ENCODE measurements around the gene MCM10.
A peak's percentile ranks its signal among the peaks of the same experiment; 100 is the strongest.

MCM10 gene

GRCh38 chr10:13136651-13137050 is 24.7 kb upstream of the MCM10 start:
- Histone ChIP-seq H2AFZ (ENCODE audit: insufficient read depth, low read length, poor library complexity) (no peak overlapping the region), H3K9me3 (ENCODE audit: insufficient read depth, low read depth, low read length) (no peaks in the 10 kb centered on the region), H3K27ac (ENCODE audit: low read depth, low read length) (no peak overlapping the region), H3K9ac (ENCODE audit: low read length) (no peak overlapping the region), H2BK12ac (ENCODE audit: low read length) (no peak overlapping the region), H4K91ac (ENCODE audit: low read depth, low read length) (no peak overlapping the region), H2BK5ac (ENCODE audit: low read depth, low read length, poor library complexity) (no peak overlapping the region), H2BK120ac (ENCODE audit: insufficient read depth, low read length, poor library complexity) (peak overlapping the region; percentile 72), H3K4ac (ENCODE audit: low read depth, low read length) (no peak overlapping the region), H3K4me2 (ENCODE audit: low read length) (no peak overlapping the region), H4K8ac (ENCODE audit: low read depth, low read length) (no peak overlapping the region), H3K36me3 (ENCODE audit: control insufficient read depth in 1 of 2, insufficient read depth in 2 of 2, low read length in 2 of 2) (peaks cover 33 to 37% of the 10 kb centered on the region in 2 experiments), H4K12ac (ENCODE audit: low read depth, low read length) (no peak overlapping the region), H2AK5ac (ENCODE audit: low read length) (no peak overlapping the region), H3K27me3 (ENCODE audit: insufficient read depth, low read length) (no peaks in the 10 kb centered on the region), H3K18ac (ENCODE audit: low read length) (no peak overlapping the region), H3K79me2 (ENCODE audit: control insufficient read depth, insufficient read depth, low read length, poor library complexity) (no peaks in the 10 kb centered on the region), H3K23ac (ENCODE audit: low read length) (no peak overlapping the region), H3K14ac (ENCODE audit: low read length) (no peak overlapping the region), H3K4me3 (ENCODE audit: low read depth, low read length) (no peak overlapping the region), H3K4me1 (ENCODE audit: control insufficient read depth in 1 of 2, insufficient read depth in 2 of 2, low read length in 2 of 2) (peaks cover 9 to 14% of the 10 kb centered on the region in 2 experiments), H3K79me1 (ENCODE audit: low read length) (peaks cover 7% of the 10 kb centered on the region)
- no peak for DNase-seq
- no CpG with 5 or more reads among the region's 8 CpGs for WGBS (ENCODE audit: extremely low coverage, insufficient coverage, insufficient read length)

GRCh38 chr10:13139150-13139549 is 22.2 kb upstream of the MCM10 start:
- Histone ChIP-seq H4K91ac (ENCODE audit: low read depth, low read length) (peak overlapping the region; percentile 4), H3K9ac (ENCODE audit: low read length) (no peak overlapping the region), H3K9me3 (ENCODE audit: insufficient read depth, low read depth, low read length) (peaks cover 1% of the 10 kb centered on the region), H3K79me1 (ENCODE audit: low read length) (peaks cover 9% of the 10 kb centered on the region), H4K8ac (ENCODE audit: low read depth, low read length) (no peak overlapping the region), H3K36me3 (ENCODE audit: control insufficient read depth in 1 of 2, insufficient read depth in 2 of 2, low read length in 2 of 2) (peaks cover 17 to 27% of the 10 kb centered on the region in 2 experiments), H2AK5ac (ENCODE audit: low read length) (no peak overlapping the region), H3K4me3 (ENCODE audit: low read depth, low read length) (no peak overlapping the region), H3K4me2 (ENCODE audit: low read length) (no peak overlapping the region), H3K14ac (ENCODE audit: low read length) (no peak overlapping the region), H3K79me2 (ENCODE audit: control insufficient read depth, insufficient read depth, low read length, poor library complexity) (no peaks in the 10 kb centered on the region), H3K4ac (ENCODE audit: low read depth, low read length) (no peak overlapping the region), H3K23ac (ENCODE audit: low read length) (no peak overlapping the region), H2AFZ (ENCODE audit: insufficient read depth, low read length, poor library complexity) (no peak overlapping the region), H3K18ac (ENCODE audit: low read length) (no peak overlapping the region), H3K27me3 (ENCODE audit: insufficient read depth, low read length) (no peaks in the 10 kb centered on the region), H2BK5ac (ENCODE audit: low read depth, low read length, poor library complexity) (peak overlapping the region; percentile 35), H4K12ac (ENCODE audit: low read depth, low read length) (no peak overlapping the region), H3K27ac (ENCODE audit: low read depth, low read length) (no peak overlapping the region), H2BK12ac (ENCODE audit: low read length) (no peak overlapping the region), H2BK120ac (ENCODE audit: insufficient read depth, low read length, poor library complexity) (no peak overlapping the region), H3K4me1 (ENCODE audit: control insufficient read depth in 1 of 2, insufficient read depth in 2 of 2, low read length in 2 of 2) (peaks cover 14 to 22% of the 10 kb centered on the region in 2 experiments)
- no peak for DNase-seq
- no CpG with 5 or more reads among the region's 7 CpGs for WGBS (ENCODE audit: extremely low coverage, insufficient coverage, insufficient read length)

- no peak for DNase-seq
- H3K18ac ChIP-seq (ENCODE audit: low read length) = no peak overlapping the region
- WGBS (ENCODE audit: extremely low coverage, insufficient coverage, insufficient read length) = no CpG with 5 or more reads among the region's 2 CpGs
- peaks cover 14 to 22% of the 10 kb centered on the region in 2 experiments for H3K4me1 ChIP-seq (ENCODE audit: control insufficient read depth in 1 of 2, insufficient read depth in 2 of 2, low read length in 2 of 2)
- H4K91ac ChIP-seq (ENCODE audit: low read depth, low read length) = no peak overlapping the region
- H2BK120ac ChIP-seq (ENCODE audit: insufficient read depth, low read length, poor library complexity) = no peak overlapping the region
- no peak overlapping the region for H3K4ac ChIP-seq (ENCODE audit: low read depth, low read length)
- H4K8ac ChIP-seq (ENCODE audit: low read depth, low read length) = no peak overlapping the region
- no peaks in the 10 kb centered on the region for H3K27me3 ChIP-seq (ENCODE audit: insufficient read depth, low read length)
- H3K79me2 ChIP-seq (ENCODE audit: control insufficient read depth, insufficient read depth, low read length, poor library complexity) = no peaks in the 10 kb centered on the region
- peaks cover 9% of the 10 kb centered on the region for H3K79me1 ChIP-seq (ENCODE audit: low read length)
- H3K36me3 ChIP-seq (ENCODE audit: control insufficient read depth in 1 of 2, insufficient read depth in 2 of 2, low read length in 2 of 2) = peaks cover 16 to 24% of the 10 kb centered on the region in 2 experiments
- H3K14ac ChIP-seq (ENCODE audit: low read length) = no peak overlapping the region
- H4K12ac ChIP-seq (ENCODE audit: low read depth, low read length) = no peak overlapping the region
- H3K23ac ChIP-seq (ENCODE audit: low read length) = no peak overlapping the region
- no peak overlapping the region for H3K27ac ChIP-seq (ENCODE audit: low read depth, low read length)
- H2AK5ac ChIP-seq (ENCODE audit: low read length) = no peak overlapping the region
- no peak overlapping the region for H2BK5ac ChIP-seq (ENCODE audit: low read depth, low read length, poor library complexity)
- H3K9me3 ChIP-seq (ENCODE audit: insufficient read depth, low read depth, low read length) = peaks cover 1% of the 10 kb centered on the region
- H2AFZ ChIP-seq (ENCODE audit: insufficient read depth, low read length, poor library complexity) = no peak overlapping the region
- no peak overlapping the region for H3K4me2 ChIP-seq (ENCODE audit: low read length)
- no peak overlapping the region for H2BK12ac ChIP-seq (ENCODE audit: low read length)
- H3K4me3 ChIP-seq (ENCODE audit: low read depth, low read length) = no peak overlapping the region
- H3K9ac ChIP-seq (ENCODE audit: low read length) = no peak overlapping the region
These were observed 21.7 kb upstream of the MCM10 start for GRCh38 chr10:13139676-13140075.

GRCh38 chr10:13140627-13141190 is 20.6 kb upstream of the MCM10 start:
- H3K9ac ChIP-seq (ENCODE audit: low read length) = no peak overlapping the region
- no peak overlapping the region for H3K4me3 ChIP-seq (ENCODE audit: low read depth, low read length)
- H3K23ac ChIP-seq (ENCODE audit: low read length) = no peak overlapping the region
- peak overlapping the region; percentile 77 for H3K27ac ChIP-seq (ENCODE audit: low read depth, low read length)
- H2BK5ac ChIP-seq (ENCODE audit: low read depth, low read length, poor library complexity) = peak overlapping the region; percentile 54
- no peak overlapping the region for H3K4me2 ChIP-seq (ENCODE audit: low read length)
- no CpG with 5 or more reads among the region's 4 CpGs for WGBS (ENCODE audit: extremely low coverage, insufficient coverage, insufficient read length)
- H4K8ac ChIP-seq (ENCODE audit: low read depth, low read length) = no peak overlapping the region
- no peaks in the 10 kb centered on the region for H3K79me2 ChIP-seq (ENCODE audit: control insufficient read depth, insufficient read depth, low read length, poor library complexity)
- DNase-seq = no peak
- no peak overlapping the region for H3K18ac ChIP-seq (ENCODE audit: low read length)
- H2AFZ ChIP-seq (ENCODE audit: insufficient read depth, low read length, poor library complexity) = no peak overlapping the region
- H3K14ac ChIP-seq (ENCODE audit: low read length) = no peak overlapping the region
- no peak overlapping the region for H3K4ac ChIP-seq (ENCODE audit: low read depth, low read length)
- H3K4me1 ChIP-seq (ENCODE audit: control insufficient read depth in 1 of 2, insufficient read depth in 2 of 2, low read length in 2 of 2) = peaks cover 14 to 22% of the 10 kb centered on the region in 2 experiments
- no peak overlapping the region for H2BK12ac ChIP-seq (ENCODE audit: low read length)
- peaks cover 7 to 18% of the 10 kb centered on the region in 2 experiments for H3K36me3 ChIP-seq (ENCODE audit: control insufficient read depth in 1 of 2, insufficient read depth in 2 of 2, low read length in 2 of 2)
- H2AK5ac ChIP-seq (ENCODE audit: low read length) = no peak overlapping the region
- no peak overlapping the region for H2BK120ac ChIP-seq (ENCODE audit: insufficient read depth, low read length, poor library complexity)
- H3K27me3 ChIP-seq (ENCODE audit: insufficient read depth, low read length) = no peaks in the 10 kb centered on the region
- H3K9me3 ChIP-seq (ENCODE audit: insufficient read depth, low read depth, low read length) = peaks cover 1% of the 10 kb centered on the region
- peak overlapping the region; percentile 88 for H4K91ac ChIP-seq (ENCODE audit: low read depth, low read length)
- no peak overlapping the region for H4K12ac ChIP-seq (ENCODE audit: low read depth, low read length)
- H3K79me1 ChIP-seq (ENCODE audit: low read length) = peaks cover 9% of the 10 kb centered on the region

Measured in trophoblast cell (in vitro differentiated cells and primary cell).